Bronchial epithelial cell (primary cell): ENCODE results near the gene CDH6. TPM values are rescaled to one million over a fixed set of nuclear protein-coding genes. Genes with fewer than 3 reads are reported as not detected.
A peak's percentile ranks its signal among the peaks of the same experiment; 100 is the strongest.

Experiments
- DNase-seq: peaks from one replicate; pipeline ENCODE4 v3.0.0-alpha.2; 2010; ENCODE audit warnings: low read depth
- FAIRE-seq: peaks from 2 replicates; lab custom pipeline; 2011; peaks lifted over from hg19 to GRCh38; lab: Jason Lieb, UNC
- H3K27me3 ChIP-seq: 2 replicates; pipeline ENCODE4 v1.5.1; 2011; ENCODE audit warnings: low read length; ENCODE audit not compliant: control insufficient read depth, insufficient read depth
- H3K36me3 ChIP-seq: 2 replicates; pipeline ENCODE4 v1.5.1; 2011; ENCODE audit warnings: low read length; ENCODE audit not compliant: control insufficient read depth, insufficient read depth
- H3K4me3 ChIP-seq: 2 replicates; pipeline ENCODE4 v1.5.1; 2011; ENCODE audit warnings: mild to moderate bottlenecking, low read depth, low read length, control low read depth
- total RNA-seq: library from RNA; depleted of rRNA; stranded (reverse); fragments of >200 nt; gene quantifications from 2 replicates; pipeline ENCODE4 v1.2.1, GENCODE V29; 2014
- TF ChIP-seq, protein P1 (sequence below): IDR thresholded peaks from 2 replicates; pipeline ENCODE4 v1.5.1; 2011; ENCODE audit warnings: mild to moderate bottlenecking, moderate library complexity, low read length, control low read depth, inconsistent platforms; ENCODE audit not compliant: insufficient read depth, severe bottlenecking

Gene CDH6
- total RNA-seq, 1 donor from 2014 or later: 9.5 TPM

DNA sequence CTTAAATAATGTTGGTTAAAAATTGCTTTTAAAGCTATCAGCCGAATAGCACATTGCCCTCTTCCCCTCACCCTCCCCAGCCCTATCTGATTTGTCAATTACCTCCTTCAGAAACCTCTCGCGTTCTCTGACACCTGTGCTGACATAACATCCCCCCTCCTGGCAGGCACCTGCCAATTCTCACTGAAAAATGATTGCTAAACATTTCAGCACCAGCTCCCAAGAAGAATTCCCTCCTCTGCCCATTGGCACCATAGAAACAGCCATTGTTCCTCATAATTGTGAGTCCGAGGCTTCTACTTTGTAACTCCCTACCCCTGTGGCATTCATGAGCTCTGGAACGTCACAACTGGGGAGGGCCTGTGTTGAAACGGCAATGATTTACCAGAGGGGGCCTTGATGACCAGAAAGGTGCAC is 20.2 kb downstream of the CDH6 start:
- H3K36me3 ChIP-seq: no peaks in the 10 kb centered on the region
- peak; percentile 18 for FAIRE-seq
- H3K27me3 ChIP-seq: no peaks in the 10 kb centered on the region
- no peak for DNase-seq
- TF ChIP-seq, protein P1, sequence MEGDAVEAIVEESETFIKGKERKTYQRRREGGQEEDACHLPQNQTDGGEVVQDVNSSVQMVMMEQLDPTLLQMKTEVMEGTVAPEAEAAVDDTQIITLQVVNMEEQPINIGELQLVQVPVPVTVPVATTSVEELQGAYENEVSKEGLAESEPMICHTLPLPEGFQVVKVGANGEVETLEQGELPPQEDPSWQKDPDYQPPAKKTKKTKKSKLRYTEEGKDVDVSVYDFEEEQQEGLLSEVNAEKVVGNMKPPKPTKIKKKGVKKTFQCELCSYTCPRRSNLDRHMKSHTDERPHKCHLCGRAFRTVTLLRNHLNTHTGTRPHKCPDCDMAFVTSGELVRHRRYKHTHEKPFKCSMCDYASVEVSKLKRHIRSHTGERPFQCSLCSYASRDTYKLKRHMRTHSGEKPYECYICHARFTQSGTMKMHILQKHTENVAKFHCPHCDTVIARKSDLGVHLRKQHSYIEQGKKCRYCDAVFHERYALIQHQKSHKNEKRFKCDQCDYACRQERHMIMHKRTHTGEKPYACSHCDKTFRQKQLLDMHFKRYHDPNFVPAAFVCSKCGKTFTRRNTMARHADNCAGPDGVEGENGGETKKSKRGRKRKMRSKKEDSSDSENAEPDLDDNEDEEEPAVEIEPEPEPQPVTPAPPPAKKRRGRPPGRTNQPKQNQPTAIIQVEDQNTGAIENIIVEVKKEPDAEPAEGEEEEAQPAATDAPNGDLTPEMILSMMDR: no peak
- no peak overlapping the region for H3K4me3 ChIP-seq

DNA sequence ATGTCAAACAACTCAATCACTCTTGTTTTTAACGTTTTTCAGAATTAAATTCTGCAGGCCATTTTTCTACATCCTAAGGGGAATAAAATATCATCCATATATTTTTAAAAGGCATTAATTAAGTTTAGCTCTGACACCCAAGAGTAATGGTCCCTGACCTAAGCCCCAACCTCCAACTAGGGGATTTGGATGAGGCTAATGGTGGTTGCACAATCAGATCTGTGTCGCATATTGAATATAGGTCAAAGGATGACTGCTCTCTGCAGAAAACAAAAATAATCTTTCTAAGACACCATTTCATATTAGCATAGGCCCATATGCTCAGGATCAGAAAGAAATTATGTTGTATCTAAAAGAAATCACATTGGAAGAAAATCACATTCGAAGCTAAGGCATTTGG is 20.7 kb downstream of the CDH6 start:
- no peak for FAIRE-seq
- TF ChIP-seq, protein P1: no peak
- H3K36me3 ChIP-seq: no peaks in the 10 kb centered on the region

DNA sequence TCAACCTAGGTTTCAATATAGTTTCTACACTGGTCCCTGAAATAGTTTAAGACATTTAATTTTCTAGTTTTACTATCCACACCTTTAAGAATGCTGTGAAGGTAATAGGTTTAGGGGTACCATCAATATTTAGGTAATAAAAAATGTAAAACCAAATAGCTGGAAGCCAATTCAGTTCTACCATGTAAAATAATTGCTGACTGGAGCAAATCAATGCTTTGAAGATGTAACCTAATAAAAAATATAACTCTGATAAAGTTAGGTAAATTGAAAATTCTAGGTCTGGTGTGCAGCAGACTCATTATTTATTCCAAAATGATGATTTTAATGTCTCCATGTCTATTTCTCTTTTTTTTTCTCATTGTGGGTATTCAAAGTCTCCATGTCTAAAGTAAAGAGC is 21.8 kb downstream of the CDH6 start:
- Histone ChIP-seq H3K27me3 (no peaks in the 10 kb centered on the region), H3K36me3 (no peaks in the 10 kb centered on the region), H3K4me3 (no peak overlapping the region)
- FAIRE-seq (no peak), DNase-seq (no peak)
- TF ChIP-seq, protein P1: no peak

More for the DNA sequence above, 20.7 kb downstream of the CDH6 start:
- Histone ChIP-seq H3K27me3 (no peaks in the 10 kb centered on the region), H3K4me3 (no peak overlapping the region)
- no peak for DNase-seq

DNA sequence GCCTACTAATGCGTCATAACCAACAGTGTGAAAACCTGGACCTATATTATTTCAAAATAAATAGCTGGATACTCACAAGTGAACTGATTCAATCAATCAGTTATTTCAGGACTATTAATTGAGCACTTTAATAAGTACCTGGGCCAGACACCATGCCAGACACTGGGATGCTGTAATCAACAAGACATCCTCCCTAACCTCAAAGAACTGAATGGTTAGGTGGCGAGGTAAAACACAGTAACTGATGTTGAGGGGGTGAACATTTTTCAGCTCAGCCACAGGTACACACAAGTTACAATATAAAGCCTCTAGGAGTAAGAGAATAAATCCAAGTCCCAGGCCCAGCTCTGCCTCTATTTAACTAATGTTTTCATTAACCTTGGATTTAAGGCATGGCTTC is 24.0 kb downstream of the CDH6 start:
- TF ChIP-seq, protein P1: no peak
- H3K4me3 ChIP-seq: no peak overlapping the region
- no peaks in the 10 kb centered on the region for H3K27me3 ChIP-seq
- H3K36me3 ChIP-seq: no peaks in the 10 kb centered on the region
- DNase-seq (no peak), FAIRE-seq (no peak)

DNA sequence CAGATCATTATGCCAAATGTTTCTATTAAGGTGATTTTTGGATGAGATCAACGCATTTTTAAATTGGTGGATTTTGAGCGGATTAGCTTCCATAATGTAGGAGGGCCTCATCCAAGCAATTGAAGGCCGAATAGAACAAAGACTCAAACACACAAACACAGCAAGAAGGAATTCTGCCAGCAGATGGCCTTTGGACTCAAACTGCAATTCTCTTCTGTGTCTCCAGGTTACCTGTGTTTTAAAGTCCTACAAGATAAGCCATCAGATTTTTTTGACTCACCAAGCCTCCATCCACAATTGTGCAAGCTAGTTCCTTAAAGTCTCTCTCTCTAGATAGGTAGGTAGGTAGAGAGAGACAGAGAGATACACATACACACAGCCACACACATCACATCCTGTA is 25.5 kb downstream of the CDH6 start:
- DNase-seq (no peak), FAIRE-seq (no peak)
- TF ChIP-seq, protein P1: no peak

DNA sequence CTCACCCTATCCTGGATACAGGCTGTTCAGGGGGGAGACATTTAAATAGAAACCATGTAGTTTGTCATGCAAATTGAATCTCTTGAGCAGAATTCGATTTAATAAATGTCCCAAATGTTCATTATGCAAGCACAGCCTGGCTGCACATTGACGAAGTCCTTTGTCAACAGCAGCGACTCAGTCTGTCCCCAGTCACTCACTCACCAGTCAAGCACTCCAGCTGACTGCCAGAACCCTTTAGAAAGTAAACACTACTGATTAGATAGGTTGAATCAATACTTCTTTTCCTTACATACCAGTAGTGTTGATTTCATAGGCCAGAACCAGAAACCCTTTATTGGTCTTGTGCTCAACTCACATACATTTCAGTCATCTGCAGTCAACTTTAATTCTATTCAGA is 27.5 kb downstream of the CDH6 start:
- DNase-seq (no peak), FAIRE-seq (no peak)
- Histone ChIP-seq H3K27me3 (no peaks in the 10 kb centered on the region), H3K36me3 (no peaks in the 10 kb centered on the region), H3K4me3 (no peak overlapping the region)
- TF ChIP-seq, protein P1: no peak

More for the DNA sequence above, 25.5 kb downstream of the CDH6 start:
- H3K27me3 ChIP-seq: no peaks in the 10 kb centered on the region
- H3K36me3 ChIP-seq: no peaks in the 10 kb centered on the region
- H3K4me3 ChIP-seq: no peak overlapping the region
